Measurements from ENCODE around the gene SHC4. TPM values are rescaled to one million over a fixed set of nuclear protein-coding genes. Genes with fewer than 3 reads are reported as not detected.
A peak's percentile ranks its signal among the peaks of the same experiment; 100 is the strongest.

Gene SHC4
- total and polyA plus RNA-seq, 7 experiments from 2014 or later, result 1.2 TPM; not detected in 6

- Histone ChIP-seq H3K4me3 (ENCODE audit: low read length) (no peak overlapping the region), H3K27me3 (ENCODE audit: control insufficient read depth in 2 of 2, insufficient read depth in 2 of 2, low read length in 2 of 2) (no peaks in the 10 kb centered on the region), H3K9me3 (ENCODE audit: control insufficient read depth in 2 of 3, low read length in 3 of 3) (no peaks in the 10 kb centered on the region), H3K36me3 (ENCODE audit: control insufficient read depth in 2 of 3, insufficient read depth in 3 of 3, low read length in 3 of 3) (no peaks in the 10 kb centered on the region), H3K4me1 (ENCODE audit: control insufficient read depth in 2 of 2, insufficient read depth in 2 of 2, low read length in 2 of 2) (no peaks in the 10 kb centered on the region), H3K27ac (ENCODE audit: low read depth, low read length) (no peak overlapping the region)
- Mint-ChIP-seq H3K9me3 (no peaks in the 10 kb centered on the region), H3K27me3 (peaks cover 8 to 59% (median 48%) of the 10 kb centered on the region in 5 donors), H3K36me3 (no peaks in the 10 kb centered on the region), H3K4me1 (no peaks in the 10 kb centered on the region), H3K27ac (no peak overlapping the region), H3K4me3 (no peak overlapping the region)
- DNase-seq (no peak), ATAC-seq (no peak)
- CTCF ChIA-PET, result no interaction called here
- POLR2A ChIA-PET, result interaction anchor here (0.7 to 0.8 kb wide), 2 partner anchors 10 to 22 kb away, joined by 3 read pairs; partner anchors contain the start of gene EID1
- intact Hi-C loops (cut with micrococcal nuclease), result loop anchor here in 1 of 2 donors (10.0 kb wide), 1 partner anchor 367 kb away; no protein-coding TSS in a partner anchor
Observed at GRCh38 chr15:48868023-48868422, 95.7 kb downstream of the SHC4 start.

- H3K36me3 Mint-ChIP-seq, result no peaks in the 10 kb centered on the region
Observed at GRCh38 chr15:48866141-48866563, 97.6 kb downstream of the SHC4 start.

GRCh38 chr15:48865370-48866079 is 98.2 kb downstream of the SHC4 start:
- peaks cover 0 to 37% (median 27%) of the 10 kb centered on the region in 5 donors for H3K27me3 Mint-ChIP-seq

More at GRCh38 chr15:48866141-48866563, 97.6 kb downstream of the SHC4 start:
- no peak overlapping the region for H3K27ac ChIP-seq (ENCODE audit: low read depth, low read length)
- no peaks in the 10 kb centered on the region for H3K9me3 ChIP-seq (ENCODE audit: control insufficient read depth in 2 of 3, low read length in 3 of 3)
- no peaks in the 10 kb centered on the region for H3K27me3 ChIP-seq (ENCODE audit: control insufficient read depth in 2 of 2, insufficient read depth in 2 of 2, low read length in 2 of 2)
- Mint-ChIP-seq H3K4me1 (peaks cover 0 to 8% (median 3%) of the 10 kb centered on the region in 7 donors), H3K27ac (no peak overlapping the region), H3K27me3 (peaks cover 1 to 44% (median 33%) of the 10 kb centered on the region in 5 donors), H3K4me3 (no peak overlapping the region), H3K9me3 (no peaks in the 10 kb centered on the region)
- H3K4me1 ChIP-seq (ENCODE audit: control insufficient read depth in 2 of 2, insufficient read depth in 2 of 2, low read length in 2 of 2), result no peaks in the 10 kb centered on the region
- intact Hi-C loops (cut with micrococcal nuclease), result loop anchor here in 1 of 2 donors (10.0 kb wide), 1 partner anchor 369 kb away; no protein-coding TSS in a partner anchor
- DNase-seq (no peak), ATAC-seq (no peak)
- ChIA-PET POLR2A (no interaction called here), CTCF (interaction anchor here (2.7 kb wide), 1 partner anchor 280 kb away, joined by 9 read pairs; no protein-coding TSS in a partner anchor)
- no peak overlapping the region for H3K4me3 ChIP-seq (ENCODE audit: low read length)
- no peaks in the 10 kb centered on the region for H3K36me3 ChIP-seq (ENCODE audit: control insufficient read depth in 2 of 3, insufficient read depth in 3 of 3, low read length in 3 of 3)

DNA sequence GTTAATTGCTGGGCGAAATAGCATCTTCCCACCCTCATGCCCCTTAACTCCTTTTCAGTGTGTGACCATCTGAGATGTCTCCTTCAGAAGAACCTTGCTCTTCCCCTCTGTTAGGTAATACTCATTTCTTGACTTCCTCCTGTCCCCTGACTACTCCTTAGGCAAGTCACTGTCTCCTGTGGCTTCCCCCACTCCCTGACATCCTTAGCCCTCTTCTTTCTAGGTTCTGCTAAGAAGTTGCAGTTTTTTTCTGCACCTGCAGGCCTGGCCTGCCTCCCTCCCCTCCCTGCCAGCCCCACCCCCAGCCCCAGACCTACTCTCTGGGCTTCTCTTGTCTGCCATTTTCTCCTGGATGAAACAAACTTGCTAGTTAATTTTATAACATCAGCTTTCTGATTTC is 101.0 kb downstream of the SHC4 start:
- H3K4me1 Mint-ChIP-seq, result peaks cover 0 to 13% (median 3%) of the 10 kb centered on the region in 7 donors
- POLR2A ChIA-PET, result no interaction called here
- no peak for ATAC-seq

More at GRCh38 chr15:48865370-48866079, 98.2 kb downstream of the SHC4 start:
- ChIA-PET POLR2A (no interaction called here), CTCF (interaction anchor here (2.7 kb wide), 1 partner anchor 280 kb away, joined by 9 read pairs; no protein-coding TSS in a partner anchor)
- ATAC-seq (no peak), DNase-seq (no peak)
- H3K4me3 ChIP-seq (ENCODE audit: low read length), result no peak overlapping the region
- intact Hi-C loops (cut with micrococcal nuclease), result loop anchor here in 1 of 2 donors (10.0 kb wide), 1 partner anchor 369 kb away; no protein-coding TSS in a partner anchor
- Mint-ChIP-seq H3K36me3 (no peaks in the 10 kb centered on the region), H3K27ac (no peak overlapping the region), H3K4me3 (no peak overlapping the region), H3K9me3 (no peaks in the 10 kb centered on the region), H3K4me1 (peaks cover 0 to 8% (median 3%) of the 10 kb centered on the region in 7 donors)
- H3K27me3 ChIP-seq (ENCODE audit: control insufficient read depth in 2 of 2, insufficient read depth in 2 of 2, low read length in 2 of 2), result no peaks in the 10 kb centered on the region
- no peaks in the 10 kb centered on the region for H3K9me3 ChIP-seq (ENCODE audit: control insufficient read depth in 2 of 3, low read length in 3 of 3)
- no peaks in the 10 kb centered on the region for H3K4me1 ChIP-seq (ENCODE audit: control insufficient read depth in 2 of 2, insufficient read depth in 2 of 2, low read length in 2 of 2)
- H3K36me3 ChIP-seq (ENCODE audit: control insufficient read depth in 2 of 3, insufficient read depth in 3 of 3, low read length in 3 of 3), result no peaks in the 10 kb centered on the region
- H3K27ac ChIP-seq (ENCODE audit: low read depth, low read length), result no peak overlapping the region

GRCh38 chr15:48861813-48862431 is 101.8 kb downstream of the SHC4 start:
- no peaks in the 10 kb centered on the region for H3K9me3 Mint-ChIP-seq
- H3K27me3 ChIP-seq (ENCODE audit: control insufficient read depth in 2 of 2, insufficient read depth in 2 of 2, low read length in 2 of 2), result no peaks in the 10 kb centered on the region
- H3K4me1 ChIP-seq (ENCODE audit: control insufficient read depth in 2 of 2, insufficient read depth in 2 of 2, low read length in 2 of 2), result no peaks in the 10 kb centered on the region
- peaks cover 2 to 21% (median 7%) of the 10 kb centered on the region in 5 donors for H3K27me3 Mint-ChIP-seq
- no peaks in the 10 kb centered on the region for H3K36me3 Mint-ChIP-seq
- no peak overlapping the region for H3K4me3 ChIP-seq (ENCODE audit: low read length)
- no peak overlapping the region for H3K27ac Mint-ChIP-seq
- no peak overlapping the region for H3K4me3 Mint-ChIP-seq
- intact Hi-C loops (cut with micrococcal nuclease), result loop anchor here (1.0 to 10.0 kb wide), 14 partner anchors 15 to 1283 kb away; partner anchors contain the start of genes CEP152 (in 1 of the 2), DTWD1 (in 1 of the 2), EID1 (in 1 of the 2) and FAM227B (in 1 of the 2)
- H3K27ac ChIP-seq (ENCODE audit: low read depth, low read length), result no peak overlapping the region
- H3K36me3 ChIP-seq (ENCODE audit: control insufficient read depth in 2 of 3, insufficient read depth in 3 of 3, low read length in 3 of 3), result no peaks in the 10 kb centered on the region
- H3K4me1 Mint-ChIP-seq, result peaks cover 0 to 13% (median 3%) of the 10 kb centered on the region in 7 donors
- ATAC-seq, result peak; percentile 80
- no peaks in the 10 kb centered on the region for H3K9me3 ChIP-seq (ENCODE audit: control insufficient read depth in 2 of 3, low read length in 3 of 3)
- DNase-seq, result peak in 7 of 9 donors; percentile 45 to 75 (median 66)
- ChIA-PET CTCF (interaction anchor here (0.6 to 3.4 kb wide), 27 partner anchors 8 to 1454 kb away, joined by 3 to 34 read pairs (median 3); partner anchors contain the start of genes FGF7 and SHC4), POLR2A (interaction anchor here (0.6 to 1.5 kb wide), 3 partner anchors 16 to 758 kb away, joined by 3 to 8 read pairs (median 3); partner anchors contain the start of gene EID1)

More for the DNA sequence above, 101.0 kb downstream of the SHC4 start:
- Histone ChIP-seq H3K27ac (ENCODE audit: low read depth, low read length) (no peak overlapping the region), H3K9me3 (ENCODE audit: control insufficient read depth in 2 of 3, low read length in 3 of 3) (no peaks in the 10 kb centered on the region), H3K27me3 (ENCODE audit: control insufficient read depth in 2 of 2, insufficient read depth in 2 of 2, low read length in 2 of 2) (no peaks in the 10 kb centered on the region), H3K4me1 (ENCODE audit: control insufficient read depth in 2 of 2, insufficient read depth in 2 of 2, low read length in 2 of 2) (no peaks in the 10 kb centered on the region), H3K4me3 (ENCODE audit: low read length) (no peak overlapping the region), H3K36me3 (ENCODE audit: control insufficient read depth in 2 of 3, insufficient read depth in 3 of 3, low read length in 3 of 3) (no peaks in the 10 kb centered on the region)
- intact Hi-C loops (cut with micrococcal nuclease), result loop anchor here (1.0 to 10.0 kb wide), 12 partner anchors 14 to 1283 kb away; partner anchors contain the start of genes CEP152 (in 1 of the 2), DTWD1 (in 1 of the 2), EID1 (in 1 of the 2) and FAM227B (in 1 of the 2)
- Mint-ChIP-seq H3K27me3 (peaks cover 2 to 24% (median 12%) of the 10 kb centered on the region in 5 donors), H3K9me3 (no peaks in the 10 kb centered on the region), H3K27ac (peak overlapping the region in 2 of 9 donors; percentile 43 to 79), H3K4me3 (no peak overlapping the region), H3K36me3 (no peaks in the 10 kb centered on the region)
- CTCF ChIA-PET, result interaction anchor here (1.0 to 3.4 kb wide), 8 partner anchors 101 to 1453 kb away, joined by 3 to 34 read pairs (median 6); partner anchors contain the start of genes FGF7 and SHC4
- DNase-seq, result no peak

GRCh38 chr15:48859426-48859825 is 104.3 kb downstream of the SHC4 start:
- Histone ChIP-seq H3K4me3 (ENCODE audit: low read length) (no peak overlapping the region), H3K9me3 (ENCODE audit: control insufficient read depth in 2 of 3, low read length in 3 of 3) (no peaks in the 10 kb centered on the region), H3K27ac (ENCODE audit: low read depth, low read length) (no peak overlapping the region), H3K36me3 (ENCODE audit: control insufficient read depth in 2 of 3, insufficient read depth in 3 of 3, low read length in 3 of 3) (no peaks in the 10 kb centered on the region), H3K4me1 (ENCODE audit: control insufficient read depth in 2 of 2, insufficient read depth in 2 of 2, low read length in 2 of 2) (no peaks in the 10 kb centered on the region), H3K27me3 (ENCODE audit: control insufficient read depth in 2 of 2, insufficient read depth in 2 of 2, low read length in 2 of 2) (no peaks in the 10 kb centered on the region)
- intact Hi-C loops (cut with micrococcal nuclease), result no loop called here
- ChIA-PET POLR2A (no interaction called here), CTCF (interaction anchor here (1.3 kb wide), 3 partner anchors 565 to 1286 kb away, joined by 3 to 8 read pairs (median 4); no protein-coding TSS in a partner anchor)
- H3K4me1 Mint-ChIP-seq, result peaks cover 0 to 13% (median 3%) of the 10 kb centered on the region in 7 donors
- H3K27ac Mint-ChIP-seq, result no peak overlapping the region
- no peaks in the 10 kb centered on the region for H3K9me3 Mint-ChIP-seq
- H3K27me3 Mint-ChIP-seq, result peaks cover 0 to 15% (median 4%) of the 10 kb centered on the region in 5 donors
- H3K4me3 Mint-ChIP-seq, result no peak overlapping the region
- DNase-seq (no peak), ATAC-seq (no peak)
- H3K36me3 Mint-ChIP-seq, result no peaks in the 10 kb centered on the region
